Measurements from ENCODE around the gene GEMIN5.
"Not testable (repeated sequence)": the region's sequence is repeated elsewhere in the genome, so short reads cannot be mapped to it uniquely, and the experiment has no call there.

The GEMIN5 gene

GRCh38 chr5:154940375-154940771 lies 2.4 kb upstream of the GEMIN5 start:
- H3K9ac ChIP-seq: peak overlapping the region; percentile 64; the same call in 1 of the 2 replicates
- H3K4me2 ChIP-seq: peak overlapping the region; percentile 72; the same call in 1 of the 2 replicates
- peaks cover 32% of the 10 kb centered on the region for H3K4me1 ChIP-seq (ENCODE audit: low read depth, poor library complexity, severe bottlenecking)
- no peak overlapping the region for H3K4me3 ChIP-seq (IDR thresholded peaks at IDR 0.05; ENCODE audit: insufficient read depth, low read depth, low read length)
- no peaks in the 10 kb centered on the region for H4K20me1 ChIP-seq (ENCODE audit: insufficient read depth)
- TF ChIP-seq, protein P1, sequence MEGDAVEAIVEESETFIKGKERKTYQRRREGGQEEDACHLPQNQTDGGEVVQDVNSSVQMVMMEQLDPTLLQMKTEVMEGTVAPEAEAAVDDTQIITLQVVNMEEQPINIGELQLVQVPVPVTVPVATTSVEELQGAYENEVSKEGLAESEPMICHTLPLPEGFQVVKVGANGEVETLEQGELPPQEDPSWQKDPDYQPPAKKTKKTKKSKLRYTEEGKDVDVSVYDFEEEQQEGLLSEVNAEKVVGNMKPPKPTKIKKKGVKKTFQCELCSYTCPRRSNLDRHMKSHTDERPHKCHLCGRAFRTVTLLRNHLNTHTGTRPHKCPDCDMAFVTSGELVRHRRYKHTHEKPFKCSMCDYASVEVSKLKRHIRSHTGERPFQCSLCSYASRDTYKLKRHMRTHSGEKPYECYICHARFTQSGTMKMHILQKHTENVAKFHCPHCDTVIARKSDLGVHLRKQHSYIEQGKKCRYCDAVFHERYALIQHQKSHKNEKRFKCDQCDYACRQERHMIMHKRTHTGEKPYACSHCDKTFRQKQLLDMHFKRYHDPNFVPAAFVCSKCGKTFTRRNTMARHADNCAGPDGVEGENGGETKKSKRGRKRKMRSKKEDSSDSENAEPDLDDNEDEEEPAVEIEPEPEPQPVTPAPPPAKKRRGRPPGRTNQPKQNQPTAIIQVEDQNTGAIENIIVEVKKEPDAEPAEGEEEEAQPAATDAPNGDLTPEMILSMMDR (conservative IDR thresholded peaks at IDR 0.05; ENCODE audit: low read depth, low read length): no peak
- peak overlapping the region; percentile 61; the same call in 1 of the 2 replicates for H3K27ac ChIP-seq
- no peaks in the 10 kb centered on the region for H3K36me3 ChIP-seq (ENCODE audit: insufficient read depth)
- H3K79me2 ChIP-seq (ENCODE audit: insufficient read depth, low read depth): peaks cover 38% of the 10 kb centered on the region
- peak overlapping the region; percentile 78 for H2AFZ ChIP-seq (ENCODE audit: low read depth)
- H3K27me3 ChIP-seq (ENCODE audit: insufficient read depth, low read depth): no peaks in the 10 kb centered on the region

GRCh38 chr5:154939387-154939786 lies 1.4 kb upstream of the GEMIN5 start:
- H3K36me3 ChIP-seq (ENCODE audit: insufficient read depth); H3K9ac ChIP-seq; H4K20me1 ChIP-seq (ENCODE audit: insufficient read depth); H3K27ac ChIP-seq; H3K4me3 ChIP-seq (IDR thresholded peaks at IDR 0.05; ENCODE audit: insufficient read depth, low read depth, low read length); H3K4me2 ChIP-seq; H3K27me3 ChIP-seq (ENCODE audit: insufficient read depth, low read depth); H2AFZ ChIP-seq (ENCODE audit: low read depth): not testable (repeated sequence)
- peaks cover 38% of the 10 kb centered on the region for H3K79me2 ChIP-seq (ENCODE audit: insufficient read depth, low read depth)
- H3K4me1 ChIP-seq (ENCODE audit: low read depth, poor library complexity, severe bottlenecking): peaks cover 32% of the 10 kb centered on the region

DNA sequence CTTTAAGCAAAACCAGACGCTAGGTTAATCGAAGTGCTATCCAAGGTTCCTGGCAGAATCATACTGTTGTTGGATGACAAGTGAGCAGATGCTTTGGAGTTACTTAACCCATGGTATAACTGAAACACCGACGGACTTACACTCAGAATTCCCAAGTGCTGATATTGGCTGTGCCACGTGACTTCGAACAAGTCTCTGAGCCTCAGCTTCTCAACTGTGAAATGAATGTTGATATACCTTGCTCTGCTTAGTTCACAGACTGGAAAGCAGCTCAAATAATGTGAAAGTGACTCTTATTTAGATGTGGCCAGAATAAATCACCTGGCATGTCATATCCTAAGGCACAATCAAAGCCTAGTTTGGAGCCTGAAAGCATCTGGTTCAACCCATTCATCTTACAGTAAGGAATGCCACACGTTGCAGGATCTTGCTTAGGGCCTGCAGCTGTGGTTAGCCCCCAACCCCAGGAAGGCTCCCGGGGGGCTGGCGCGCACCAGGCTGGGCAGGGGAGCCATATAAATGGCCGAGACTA lies 759 bp downstream of the GEMIN5 start:
- Histone ChIP-seq H3K36me3 (ENCODE audit: insufficient read depth) (no peaks in the 10 kb centered on the region), H3K4me3 (IDR thresholded peaks at IDR 0.05; ENCODE audit: insufficient read depth, low read depth, low read length) (no peak overlapping the region), H3K27me3 (ENCODE audit: insufficient read depth, low read depth) (no peaks in the 10 kb centered on the region), H3K79me2 (ENCODE audit: insufficient read depth, low read depth) (peaks cover 28% of the 10 kb centered on the region), H3K4me1 (ENCODE audit: low read depth, poor library complexity, severe bottlenecking) (peaks cover 25% of the 10 kb centered on the region), H3K9ac (peak overlapping the region; percentile 66; the same call in 1 of the 2 replicates), H4K20me1 (ENCODE audit: insufficient read depth) (no peaks in the 10 kb centered on the region), H3K4me2 (peak overlapping the region; percentile 70), H3K27ac (peak overlapping the region; percentile 27; the same call in 1 of the 2 replicates), H2AFZ (ENCODE audit: low read depth) (peak overlapping the region; percentile 76; the same call in 1 of the 2 replicates)
- TF ChIP-seq, protein P1 (conservative IDR thresholded peaks at IDR 0.05; ENCODE audit: low read depth, low read length): no peak

DNA sequence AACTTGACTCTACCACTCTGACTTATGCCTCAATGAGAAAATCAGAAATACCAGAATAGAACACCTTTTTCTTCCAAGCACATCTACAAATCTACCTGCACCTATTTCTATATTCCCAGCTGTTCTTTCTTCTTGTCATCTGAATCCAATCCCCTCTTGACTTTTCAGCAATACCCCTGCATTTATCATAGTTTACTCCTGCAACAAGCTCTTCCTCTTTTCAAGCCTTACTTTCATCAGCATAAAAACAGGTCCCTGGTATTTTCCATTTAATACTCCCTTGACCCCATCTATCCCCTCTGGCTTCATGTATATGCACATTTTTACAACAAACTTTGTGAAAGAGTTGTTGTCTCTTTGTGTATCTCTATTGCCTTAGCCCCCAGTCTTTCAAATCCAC lies 3.1 kb downstream of the GEMIN5 start:
- H3K27me3 ChIP-seq (ENCODE audit: insufficient read depth, low read depth): no peaks in the 10 kb centered on the region
- TF ChIP-seq, protein P1 (conservative IDR thresholded peaks at IDR 0.05; ENCODE audit: low read depth, low read length): no peak
- no peaks in the 10 kb centered on the region for H3K36me3 ChIP-seq (ENCODE audit: insufficient read depth)
- no peaks in the 10 kb centered on the region for H4K20me1 ChIP-seq (ENCODE audit: insufficient read depth)
- no peak overlapping the region for H3K4me2 ChIP-seq
- peaks cover 12% of the 10 kb centered on the region for H3K4me1 ChIP-seq (ENCODE audit: low read depth, poor library complexity, severe bottlenecking)
- no peak overlapping the region for H3K27ac ChIP-seq
- peaks cover 14% of the 10 kb centered on the region for H3K79me2 ChIP-seq (ENCODE audit: insufficient read depth, low read depth)
- no peak overlapping the region for H3K4me3 ChIP-seq (IDR thresholded peaks at IDR 0.05; ENCODE audit: insufficient read depth, low read depth, low read length)
- no peak overlapping the region for H3K9ac ChIP-seq
- H2AFZ ChIP-seq (ENCODE audit: low read depth): no peak overlapping the region

DNA sequence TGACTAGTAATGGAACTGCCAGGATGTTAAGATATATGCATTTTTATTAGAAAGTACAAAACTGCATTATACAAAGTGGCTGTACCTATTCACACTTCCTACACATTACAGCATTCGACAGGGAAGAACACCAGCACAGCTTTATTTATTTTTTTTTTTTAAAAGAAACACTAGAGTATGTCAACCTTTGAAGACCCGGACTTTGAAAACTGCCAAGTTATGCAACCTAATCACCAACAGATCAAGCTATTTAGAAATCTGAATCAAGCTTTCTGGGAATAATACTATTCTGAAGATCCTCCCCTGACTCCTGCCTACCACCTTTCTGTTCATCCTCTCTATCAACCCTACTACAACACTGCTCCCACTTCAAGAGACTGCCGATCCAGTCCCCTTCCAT lies 4.5 kb downstream of the GEMIN5 start:
- H4K20me1 ChIP-seq (ENCODE audit: insufficient read depth): no peaks in the 10 kb centered on the region
- H2AFZ ChIP-seq (ENCODE audit: low read depth): no peak overlapping the region
- H3K4me3 ChIP-seq (IDR thresholded peaks at IDR 0.05; ENCODE audit: insufficient read depth, low read depth, low read length): no peak overlapping the region
- no peak overlapping the region for H3K4me2 ChIP-seq
- H3K36me3 ChIP-seq (ENCODE audit: insufficient read depth): no peaks in the 10 kb centered on the region
- no peaks in the 10 kb centered on the region for H3K27me3 ChIP-seq (ENCODE audit: insufficient read depth, low read depth)
- peaks cover 14% of the 10 kb centered on the region for H3K79me2 ChIP-seq (ENCODE audit: insufficient read depth, low read depth)
- H3K27ac ChIP-seq: no peak overlapping the region
- TF ChIP-seq, protein P1 (conservative IDR thresholded peaks at IDR 0.05; ENCODE audit: low read depth, low read length): no peak
- peaks cover 12% of the 10 kb centered on the region for H3K4me1 ChIP-seq (ENCODE audit: low read depth, poor library complexity, severe bottlenecking)
- no peak overlapping the region for H3K9ac ChIP-seq

Data from KMS-11 (cell line).